IPS-18c (cell line): ENCODE results near the gene GPR179.

Experiments
- H3K4me3 ChIP-seq: 2 replicates; pipeline ENCODE4 v1.7.0; 2013; ENCODE audit warnings: low read depth, mild to moderate bottlenecking, low read length, moderate library complexity; ENCODE audit not compliant: insufficient read depth
- H3K9me3 ChIP-seq: one replicate; pipeline ENCODE4 v1.6.1; 2013; ENCODE audit warnings: mild to moderate bottlenecking, low read length, moderate library complexity; ENCODE audit not compliant: control insufficient read depth, insufficient read depth

Gene GPR179

DNA sequence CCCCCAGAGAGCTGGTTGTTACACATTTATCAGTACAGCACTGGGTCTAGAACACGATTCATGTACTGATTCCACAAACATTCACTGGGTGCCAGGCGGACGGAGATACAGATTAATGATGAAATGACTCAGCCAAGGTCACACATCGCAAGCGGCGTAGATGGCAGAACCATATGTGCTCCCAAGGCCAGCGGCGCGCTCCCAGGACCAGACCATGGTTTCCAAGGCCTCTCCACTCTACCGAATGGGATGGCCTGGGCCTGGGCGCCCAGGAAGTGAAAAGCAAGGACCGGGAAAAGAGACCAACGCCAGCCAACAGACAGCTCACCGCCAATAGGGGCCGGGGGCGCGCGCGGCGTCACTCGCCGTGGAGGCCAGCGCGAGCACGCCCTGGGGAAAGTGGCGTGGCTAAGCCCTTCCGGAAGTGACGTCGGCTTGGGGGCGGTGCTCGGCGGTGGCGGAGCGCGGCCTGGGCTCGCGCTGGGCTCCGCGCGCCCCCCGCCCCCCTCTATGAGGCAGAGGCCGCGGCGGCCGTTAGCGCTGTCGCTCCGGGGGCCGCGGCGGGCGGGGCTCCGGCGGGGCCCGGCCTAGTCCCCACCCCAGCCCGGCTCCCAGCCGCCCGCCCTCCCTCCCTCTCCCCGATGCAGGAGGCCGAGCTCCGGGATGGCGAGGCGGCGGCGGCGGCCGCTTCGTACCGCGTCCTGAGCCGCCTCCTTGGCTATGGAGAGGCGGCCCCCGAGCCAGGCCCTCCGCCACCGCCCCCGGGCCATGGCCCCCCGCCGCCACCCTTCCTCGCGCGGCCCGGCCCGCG lies 7.9 kb upstream of the GPR179 start, which contains the start of gene SOCS7:
Gene SOCS7, plus strand, starts transcription at position 433 of the 811 bp plus-strand sequence. Its CDS starts 209 bp downstream, at position 642.
- Histone ChIP-seq H3K9me3 (no peaks in the 10 kb centered on the region), H3K4me3 (peak within 1 kb of the TSS; percentile 81)

DNA sequence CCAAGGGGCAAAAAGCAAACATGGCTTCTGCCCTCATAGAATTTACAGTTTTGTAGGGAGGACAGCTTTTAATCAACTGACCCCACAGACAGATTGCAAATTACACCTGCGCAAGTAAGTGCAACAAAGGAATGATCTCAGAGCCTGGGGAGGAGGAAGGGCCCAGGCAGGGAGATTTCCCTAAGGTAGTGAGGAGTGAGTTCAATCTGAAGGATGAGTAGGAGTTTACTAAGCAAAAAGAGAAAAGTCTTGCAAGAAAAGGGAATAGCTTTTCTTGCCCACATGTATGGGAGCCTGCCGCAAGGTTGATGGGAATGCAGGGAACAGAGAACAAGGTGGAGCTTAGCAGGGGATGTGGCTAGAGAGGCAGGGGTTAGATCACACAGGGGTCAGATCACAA lies 6.3 kb upstream of the GPR179 start:
- no peaks in the 10 kb centered on the region for H3K9me3 ChIP-seq
- no peak overlapping the region for H3K4me3 ChIP-seq

DNA sequence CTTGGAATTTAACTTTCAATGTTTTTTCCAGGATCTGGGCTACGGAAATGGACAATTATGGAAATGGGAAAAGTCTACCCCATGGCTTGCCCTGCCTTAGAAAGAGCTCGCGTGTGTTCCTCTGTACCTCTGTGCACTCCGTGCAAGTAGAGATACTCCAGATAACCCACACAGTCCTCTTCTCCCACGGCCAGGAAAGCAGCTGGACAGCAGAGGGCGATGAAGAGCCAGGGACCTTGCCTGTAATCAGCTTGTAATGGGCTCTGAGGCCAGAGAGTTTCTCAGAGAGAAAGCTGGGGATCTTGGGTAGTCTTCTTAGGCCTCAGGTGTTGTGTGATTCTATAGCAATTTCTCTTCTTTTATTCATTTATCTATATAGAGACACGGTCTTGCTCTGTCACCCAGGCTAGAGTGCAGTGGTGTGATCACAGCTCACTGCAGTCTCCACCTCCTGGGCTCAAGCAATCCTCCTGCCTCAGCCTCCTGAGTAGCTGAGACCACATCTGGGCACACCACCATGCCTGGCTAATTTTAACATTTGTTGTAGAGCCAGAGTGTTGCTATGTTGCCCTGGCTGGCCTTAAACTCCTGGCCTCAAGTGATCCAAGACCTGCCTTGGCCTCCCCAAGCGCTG lies 5.5 kb upstream of the GPR179 start:
- no peaks in the 10 kb centered on the region for H3K9me3 ChIP-seq
- H3K4me3 ChIP-seq = no peak overlapping the region

- Histone ChIP-seq H3K4me3 (no peak overlapping the region), H3K9me3 (no peaks in the 10 kb centered on the region)
Observed at GRCh38 chr17:38345743-38346142, 2.0 kb upstream of the GPR179 start.

- Histone ChIP-seq H3K4me3 (no peak overlapping the region), H3K9me3 (no peaks in the 10 kb centered on the region)
Observed at GRCh38 chr17:38344420-38344745, 627 bp upstream of the GPR179 start.

DNA sequence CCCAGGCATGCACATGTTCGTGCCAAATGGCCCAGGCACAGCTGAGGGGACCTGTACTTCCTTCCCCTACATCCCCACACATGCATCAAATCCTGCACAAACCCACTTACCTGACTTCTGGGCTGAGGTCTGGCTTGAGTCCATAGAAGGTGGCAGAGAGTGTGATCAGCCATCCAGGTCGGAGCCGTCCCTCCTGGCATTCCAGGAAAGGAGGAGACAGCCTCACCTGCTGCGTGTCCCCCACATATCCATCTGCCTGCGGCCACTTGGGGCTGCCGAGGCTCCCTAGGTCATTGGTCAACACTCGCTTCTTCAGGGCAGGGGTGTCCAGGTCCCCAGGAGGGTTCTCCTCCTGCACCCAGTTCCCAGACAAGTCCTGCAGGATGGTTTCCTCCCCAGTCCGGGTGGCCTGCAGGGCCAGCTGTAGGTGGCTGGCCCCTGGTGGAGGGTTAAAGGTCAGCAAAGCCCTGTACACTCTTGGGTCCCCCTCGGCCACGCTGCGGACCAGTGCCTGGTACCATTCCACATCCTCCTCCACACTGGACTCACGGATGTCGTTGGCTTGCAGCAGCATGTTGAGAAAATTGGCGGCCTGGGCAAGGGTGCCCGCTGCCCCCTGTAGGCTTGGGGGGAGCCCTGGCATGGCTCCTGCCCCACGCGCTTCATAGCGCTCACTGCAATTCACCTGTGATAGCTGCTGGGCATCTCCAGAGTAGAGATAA lies 709 bp downstream of the GPR179 start:
- no peak overlapping the region for H3K4me3 ChIP-seq
- no peaks in the 10 kb centered on the region for H3K9me3 ChIP-seq

GRCh38 chr17:38341035-38341721 lies 2.6 kb downstream of the GPR179 start:
- H3K4me3 ChIP-seq = no peak overlapping the region
- H3K9me3 ChIP-seq = no peaks in the 10 kb centered on the region

DNA sequence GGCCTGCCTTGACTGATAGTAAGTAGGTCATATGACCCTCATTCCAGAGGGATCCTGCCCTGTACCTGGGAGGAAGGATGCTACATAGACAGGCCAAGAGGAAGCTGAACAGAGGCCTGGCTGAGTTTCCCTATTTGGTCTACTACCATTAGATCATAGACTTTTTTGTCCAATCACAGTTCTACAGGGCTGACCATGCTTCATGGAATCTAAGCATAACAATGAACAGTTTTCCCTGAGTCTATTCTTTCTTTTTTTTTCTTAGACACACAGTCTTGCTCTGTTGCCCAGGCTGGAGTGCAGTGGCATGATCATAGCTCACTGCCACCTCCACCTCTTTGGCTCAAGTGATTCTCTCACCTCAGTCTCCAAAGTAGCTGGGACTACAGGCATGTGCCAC lies 3.9 kb downstream of the GPR179 start:
- H3K9me3 ChIP-seq = no peaks in the 10 kb centered on the region
- no peak overlapping the region for H3K4me3 ChIP-seq

- no peak overlapping the region for H3K4me3 ChIP-seq
- no peaks in the 10 kb centered on the region for H3K9me3 ChIP-seq
Observed at GRCh38 chr17:38338535-38338934, 5.2 kb downstream of the GPR179 start.

DNA sequence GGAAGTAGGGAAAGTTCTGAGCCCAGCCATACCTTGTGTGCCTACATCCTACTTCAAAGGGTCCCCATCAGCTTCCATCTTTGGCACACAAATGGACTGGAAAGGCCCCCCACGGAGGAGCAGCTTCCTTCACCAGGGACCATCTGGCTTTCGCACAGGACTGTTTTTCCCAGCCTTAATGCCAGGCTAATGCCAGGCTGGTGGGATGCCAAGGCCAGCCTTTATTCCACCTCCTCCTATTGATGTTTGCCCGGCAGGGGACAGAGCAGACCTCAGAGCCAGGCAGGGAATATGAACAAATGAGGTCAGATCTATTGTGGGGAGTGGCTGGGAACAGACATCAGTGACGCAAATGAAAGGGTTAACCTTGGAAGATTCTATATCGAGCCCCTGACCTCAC lies 5.7 kb downstream of the GPR179 start:
- Histone ChIP-seq H3K4me3 (no peak overlapping the region), H3K9me3 (no peaks in the 10 kb centered on the region)

- H3K4me3 ChIP-seq = no peak overlapping the region
Observed at GRCh38 chr17:38336838-38337237, 6.9 kb downstream of the GPR179 start.

GRCh38 chr17:38334480-38335364 lies 9.0 kb downstream of the GPR179 start:
- no peak overlapping the region for H3K4me3 ChIP-seq

More at GRCh38 chr17:38336838-38337237, 6.9 kb downstream of the GPR179 start:
- H3K9me3 ChIP-seq = no peaks in the 10 kb centered on the region

DNA sequence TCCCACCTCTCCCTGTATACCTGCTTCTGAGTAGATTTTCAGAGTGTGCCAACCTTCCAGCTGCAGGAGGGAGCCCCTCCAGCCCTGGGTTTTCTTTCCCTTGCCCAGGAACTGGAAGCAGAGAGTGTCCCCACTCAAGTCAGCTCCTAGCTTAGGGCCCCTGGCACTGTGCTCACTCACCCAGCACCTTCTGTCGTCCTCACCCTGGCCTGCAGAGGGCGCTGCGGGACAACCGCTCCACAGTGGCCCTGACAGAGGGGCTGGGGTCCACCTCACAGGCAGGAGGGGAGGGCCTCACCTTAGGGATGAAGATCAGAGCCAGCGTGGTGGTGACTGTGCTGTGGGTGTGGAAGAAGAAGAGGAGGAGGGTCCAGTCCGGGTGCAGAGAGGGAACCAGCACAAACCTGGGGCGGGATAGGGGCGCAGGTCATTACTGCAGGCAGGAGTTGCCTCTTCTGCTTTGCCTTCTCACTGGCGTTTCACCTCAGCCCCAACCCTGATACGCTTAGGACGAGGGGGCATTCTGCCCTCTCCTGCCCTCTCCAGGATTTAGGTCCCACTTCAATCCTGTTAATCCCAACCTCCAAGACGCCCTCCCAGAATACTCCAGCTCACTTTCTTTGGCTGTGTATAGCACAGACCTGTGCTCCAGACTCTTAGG lies 10.0 kb downstream of the GPR179 start:
- Histone ChIP-seq H3K4me3 (no peak overlapping the region), H3K9me3 (no peaks in the 10 kb centered on the region)

More at GRCh38 chr17:38334480-38335364, 9.0 kb downstream of the GPR179 start:
- H3K9me3 ChIP-seq = no peaks in the 10 kb centered on the region

GRCh38 chr17:38332735-38333134 lies 11.0 kb downstream of the GPR179 start:
- H3K9me3 ChIP-seq = no peaks in the 10 kb centered on the region
- H3K4me3 ChIP-seq = no peak overlapping the region

- Histone ChIP-seq H3K4me3 (no peak overlapping the region), H3K9me3 (no peaks in the 10 kb centered on the region)
Observed at GRCh38 chr17:38330941-38331411, 12.8 kb downstream of the GPR179 start.
